ENCODE measurements around the gene TRAF6.

DNA sequence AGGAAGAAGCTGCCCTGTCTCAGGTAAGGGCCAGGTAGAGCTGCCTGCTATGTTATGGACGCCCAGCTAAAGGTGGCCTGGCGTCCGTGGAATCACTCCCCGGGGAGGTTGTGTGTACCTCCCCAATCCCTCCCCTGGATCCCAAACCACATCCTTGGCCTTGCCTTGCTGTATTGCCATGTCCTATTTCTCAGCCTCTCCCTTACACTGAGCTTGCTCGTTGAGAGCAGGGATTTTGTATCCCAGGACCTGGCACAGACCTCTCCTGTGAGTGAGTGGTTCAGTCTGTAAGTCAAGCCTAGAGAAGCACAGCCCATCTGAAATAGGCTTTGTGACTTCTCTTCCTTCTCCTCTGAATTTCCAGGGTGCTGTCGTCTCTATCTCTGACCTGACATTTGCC is 53.9 kb downstream of the TRAF6 start:
- TF ChIP-seq, protein P1, sequence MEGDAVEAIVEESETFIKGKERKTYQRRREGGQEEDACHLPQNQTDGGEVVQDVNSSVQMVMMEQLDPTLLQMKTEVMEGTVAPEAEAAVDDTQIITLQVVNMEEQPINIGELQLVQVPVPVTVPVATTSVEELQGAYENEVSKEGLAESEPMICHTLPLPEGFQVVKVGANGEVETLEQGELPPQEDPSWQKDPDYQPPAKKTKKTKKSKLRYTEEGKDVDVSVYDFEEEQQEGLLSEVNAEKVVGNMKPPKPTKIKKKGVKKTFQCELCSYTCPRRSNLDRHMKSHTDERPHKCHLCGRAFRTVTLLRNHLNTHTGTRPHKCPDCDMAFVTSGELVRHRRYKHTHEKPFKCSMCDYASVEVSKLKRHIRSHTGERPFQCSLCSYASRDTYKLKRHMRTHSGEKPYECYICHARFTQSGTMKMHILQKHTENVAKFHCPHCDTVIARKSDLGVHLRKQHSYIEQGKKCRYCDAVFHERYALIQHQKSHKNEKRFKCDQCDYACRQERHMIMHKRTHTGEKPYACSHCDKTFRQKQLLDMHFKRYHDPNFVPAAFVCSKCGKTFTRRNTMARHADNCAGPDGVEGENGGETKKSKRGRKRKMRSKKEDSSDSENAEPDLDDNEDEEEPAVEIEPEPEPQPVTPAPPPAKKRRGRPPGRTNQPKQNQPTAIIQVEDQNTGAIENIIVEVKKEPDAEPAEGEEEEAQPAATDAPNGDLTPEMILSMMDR (IDR thresholded peaks at IDR 0.05): no peak
- TF ChIP-seq POLR2A (IDR thresholded peaks at IDR 0.05): no peak

Data from heart left ventricle (tissue), 13 donors.